Measurements from ENCODE around the gene ZNF492. TPM values are rescaled to one million over a fixed set of nuclear protein-coding genes. Genes with fewer than 3 reads are reported as not detected.

The ZNF492 gene
- polyA plus RNA-seq, 1 of the 3 experiments (the other 2 are of a cell fraction), result 0.28 TPM

GRCh38 chr19:22623841-22624221 is 10.3 kb upstream of the ZNF492 start:
- H3K36me3 ChIP-seq (replicated peaks in 1 of 2; ENCODE audit: control insufficient read depth in 1 of 2, insufficient read depth in 2 of 2, low read length in 1 of 2), result no peaks in the 10 kb centered on the region
- H3F3A ChIP-seq (replicated peaks; ENCODE audit: insufficient read depth), result no peaks in the 10 kb centered on the region
- H3K9me3 ChIP-seq, result no peaks in the 10 kb centered on the region
- WGBS (ENCODE audit: low lambda C conversion rate), result 22% methylated on average over 9 of the region's 16 CpGs
- H3K79me2 ChIP-seq (ENCODE audit: insufficient read depth), result no peaks in the 10 kb centered on the region
- no peaks in the 10 kb centered on the region for H3K9me2 ChIP-seq
- TF ChIP-seq TAF1 (IDR thresholded peaks at IDR 0.05; ENCODE audit: borderline replicate concordance, low read depth, low read length), result no peak
- no peak for TF ChIP-seq CTCF (IDR thresholded peaks at IDR 0.05)
- TF ChIP-seq TCF12 (IDR thresholded peaks at IDR 0.05), result no peak
- no peak for TF ChIP-seq FOXJ3 (CRISPR knock-in tag; IDR thresholded peaks at IDR 0.05)
- no peak for TF ChIP-seq RXRA (IDR thresholded peaks at IDR 0.05; ENCODE audit: borderline replicate concordance, low read depth)
- TF ChIP-seq USF2 (IDR thresholded peaks at IDR 0.05; ENCODE audit: borderline replicate concordance, low read depth, low read length), result no peak
- no peak for TF ChIP-seq TEAD4 (IDR thresholded peaks at IDR 0.05; ENCODE audit: borderline replicate concordance, insufficient read depth)
- no peak for TF ChIP-seq YY1 (IDR thresholded peaks at IDR 0.05; ENCODE audit: low read depth)
- no peak for TF ChIP-seq NRF1 (IDR thresholded peaks at IDR 0.05; ENCODE audit: low read depth, low read length)
- TF ChIP-seq RFX5 (IDR thresholded peaks at IDR 0.05; ENCODE audit: low read length), result no peak
- no peak for TF ChIP-seq GABPA (IDR thresholded peaks at IDR 0.05; ENCODE audit: low read depth)
- TF ChIP-seq REST (IDR thresholded peaks at IDR 0.05; ENCODE audit: low read depth, low read length), result no peak
- TF ChIP-seq IRF3 (IDR thresholded peaks at IDR 0.05; ENCODE audit: low read depth, low read length), result no peak
- no peak for TF ChIP-seq RCOR1 (IDR thresholded peaks at IDR 0.05; ENCODE audit: low read length)
- no peak for TF ChIP-seq EZH2phosphoT487 (IDR thresholded peaks at IDR 0.05; ENCODE audit: borderline replicate concordance, low read depth)
- no peak for TF ChIP-seq MEF2A (IDR thresholded peaks at IDR 0.05; ENCODE audit: borderline replicate concordance, low read depth)
- no peak for TF ChIP-seq MAX (IDR thresholded peaks at IDR 0.05; ENCODE audit: low read depth)
- no peaks in the 10 kb centered on the region for H4K20me1 ChIP-seq (ENCODE audit: insufficient read depth)
- no peaks in the 10 kb centered on the region for H3K27me3 ChIP-seq (ENCODE audit: insufficient read depth)
- no peak for DNase-seq
- H3K4me1 ChIP-seq (ENCODE audit: control insufficient read depth in 1 of 2, insufficient read depth in 2 of 2, low read depth in 1 of 2, low read length in 1 of 2), result no peaks in the 10 kb centered on the region; a peak in 1 of 4 replicates
- no peak overlapping the region for H3K4me2 ChIP-seq
- ChIA-PET CTCF (interaction anchor here (1.0 kb wide), 1 partner anchor 9 kb away, joined by 3 read pairs; no protein-coding TSS in a partner anchor), POLR2A (no interaction called here)
- H3K9ac ChIP-seq, result no peak overlapping the region
- H3K27ac ChIP-seq (ENCODE audit: low read depth in 2 of 2, low read length in 1 of 2), result no peak overlapping the region
- H2AFZ ChIP-seq (ENCODE audit: low read depth), result no peak overlapping the region
- H3K4me3 ChIP-seq (ENCODE audit: low read depth in 2 of 2, low read length in 1 of 2), result no peak overlapping the region
